Astrocyte (in vitro differentiated cells and primary cell): Measurements from ENCODE around the gene METTL16. TPM values are rescaled to one million over a fixed set of nuclear protein-coding genes. Genes with fewer than 3 reads are reported as not detected.
A peak's percentile ranks its signal among the peaks of the same experiment; 100 is the strongest.

ENCODE experiments used
- DNase-seq: peaks from one replicate; pipeline ENCODE4 v3.0.0-alpha.2; 2010; ENCODE audit warnings: low read depth
- FAIRE-seq: peaks from 2 replicates; lab custom pipeline; 2011; peaks lifted over from hg19 to GRCh38; lab: Jason Lieb, UNC
- H2AFZ ChIP-seq: 2 replicates; pipeline ENCODE4 v1.6.0; 2012; ENCODE audit warnings: low read depth, low read length, inconsistent platforms
- H3K27ac ChIP-seq: 2 replicates; pipeline ENCODE4 v1.5.1; 2011; ENCODE audit warnings: low read depth, low read length, inconsistent platforms
- H3K27me3 ChIP-seq: 2 replicates; pipeline ENCODE4 v1.6.0; 2011; ENCODE audit warnings: low read length, inconsistent platforms; ENCODE audit not compliant: insufficient read depth
- H3K36me3 ChIP-seq: 2 replicates; pipeline ENCODE4 v1.5.1; 2011; ENCODE audit warnings: low read length, inconsistent platforms; ENCODE audit not compliant: insufficient read depth
- H3K4me1 ChIP-seq: 2 replicates; pipeline ENCODE4 v1.5.1; 2011; ENCODE audit warnings: low read length, inconsistent platforms; ENCODE audit not compliant: insufficient read depth
- H3K4me2 ChIP-seq: 2 replicates; pipeline ENCODE4 v1.6.0; 2012; ENCODE audit warnings: low read length, inconsistent platforms
- H3K4me3 ChIP-seq: 2 replicates; pipeline ENCODE4 v1.5.1; 2011; ENCODE audit warnings: low read depth, mild to moderate bottlenecking, low read length, inconsistent platforms; ENCODE audit not compliant: insufficient read depth
- H3K79me2 ChIP-seq: 2 replicates; pipeline ENCODE4 v1.6.0; 2012; ENCODE audit warnings: mild to moderate bottlenecking, low read length, inconsistent platforms; ENCODE audit not compliant: insufficient read depth
- H3K9ac ChIP-seq: 2 replicates; pipeline ENCODE4 v1.6.0; 2012; ENCODE audit warnings: mild to moderate bottlenecking, low read length, inconsistent platforms
- H3K9me3 ChIP-seq: 2 replicates; pipeline ENCODE4 v1.5.1; 2012; ENCODE audit warnings: low read depth, mild to moderate bottlenecking, low read length, inconsistent platforms; ENCODE audit not compliant: insufficient read depth
- H4K20me1 ChIP-seq: 2 replicates; pipeline ENCODE4 v1.6.0; 2012; ENCODE audit warnings: low read length, inconsistent platforms; ENCODE audit not compliant: insufficient read depth
- H3K27ac Mint-ChIP-seq: one replicate; pipeline ENCODE4 v1.8.0; 2021; ENCODE audit warnings: mild to moderate bottlenecking, mixed read lengths; ENCODE audit not compliant: unreplicated experiment
- H3K27me3 Mint-ChIP-seq: one replicate; pipeline ENCODE4 v1.8.0; 2021; ENCODE audit warnings: low read depth, mixed read lengths; ENCODE audit not compliant: unreplicated experiment
- H3K36me3 Mint-ChIP-seq: one replicate; pipeline ENCODE4 v1.8.0; 2021; ENCODE audit warnings: low read depth, mixed read lengths; ENCODE audit not compliant: unreplicated experiment
- H3K4me1 Mint-ChIP-seq: one replicate; pipeline ENCODE4 v1.8.0; 2021; ENCODE audit warnings: low read depth, mixed read lengths; ENCODE audit not compliant: unreplicated experiment
- H3K4me3 Mint-ChIP-seq: one replicate; pipeline ENCODE4 v1.8.0; 2021; ENCODE audit warnings: mild to moderate bottlenecking, moderate library complexity, mixed read lengths; ENCODE audit not compliant: unreplicated experiment
- H3K9me3 Mint-ChIP-seq: one replicate; pipeline ENCODE4 v1.8.0; 2021; ENCODE audit warnings: mild to moderate bottlenecking, mixed read lengths; ENCODE audit not compliant: unreplicated experiment
- EZH2 ChIP-seq: IDR thresholded peaks from 2 replicates; pipeline ENCODE4 v1.6.1; 2012; ENCODE audit warnings: mild to moderate bottlenecking, low read length, inconsistent platforms; ENCODE audit not compliant: insufficient read depth
- total RNA-seq: library from RNA; stranded (reverse); gene quantifications from 2 replicates; pipeline ENCODE4 v1.2.1, GENCODE V29; 2021
- TF ChIP-seq, protein P1 (sequence below): IDR thresholded peaks from 2 replicates; pipeline ENCODE4 v1.5.1; 2011; ENCODE audit warnings: low read depth, mild to moderate bottlenecking, inconsistent platforms, low read length, moderate library complexity; ENCODE audit not compliant: insufficient read depth

Gene METTL16
- total RNA-seq, 1 donor from 2014 or later = 28.4 TPM

DNA sequence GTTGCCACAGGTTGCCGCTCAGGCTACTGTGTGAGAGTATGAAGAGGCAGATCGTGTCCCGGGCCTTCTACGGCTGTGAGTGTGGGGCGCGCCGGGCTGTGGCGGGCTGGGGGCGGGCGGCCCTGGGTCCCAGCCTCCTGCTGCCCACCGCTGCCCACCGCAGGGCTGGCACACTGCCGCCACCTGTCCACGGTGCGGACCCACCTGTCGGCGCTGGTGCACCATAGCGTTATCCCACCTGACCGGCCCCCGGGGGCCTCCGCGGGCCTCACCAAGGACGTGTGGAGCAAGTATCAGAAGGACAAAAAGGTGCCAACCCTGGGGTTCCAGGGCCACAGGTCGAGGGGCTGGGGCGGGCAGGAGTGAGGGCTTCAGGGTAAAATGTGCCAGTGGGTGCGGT, 139.5 kb downstream of the METTL16 start:
- Histone ChIP-seq H2AFZ (no peak overlapping the region), H3K27me3 (no peaks in the 10 kb centered on the region), H3K4me2 (no peak overlapping the region), H3K4me3 (no peak overlapping the region), H3K9ac (no peak overlapping the region), H3K4me1 (no peaks in the 10 kb centered on the region), H3K36me3 (peaks cover 5% of the 10 kb centered on the region), H3K9me3 (no peaks in the 10 kb centered on the region), H3K79me2 (no peaks in the 10 kb centered on the region), H4K20me1 (peaks cover 15% of the 10 kb centered on the region), H3K27ac (no peak overlapping the region)
- DNase-seq (no peak), FAIRE-seq (no peak)
- Mint-ChIP-seq H3K9me3 (no peaks in the 10 kb centered on the region), H3K36me3 (peaks cover 10% of the 10 kb centered on the region), H3K27me3 (no peaks in the 10 kb centered on the region), H3K4me1 (peaks cover 2% of the 10 kb centered on the region), H3K4me3 (no peak overlapping the region), H3K27ac (no peak overlapping the region)
- no peak for TF ChIP-seq EZH2
- TF ChIP-seq, protein P1, sequence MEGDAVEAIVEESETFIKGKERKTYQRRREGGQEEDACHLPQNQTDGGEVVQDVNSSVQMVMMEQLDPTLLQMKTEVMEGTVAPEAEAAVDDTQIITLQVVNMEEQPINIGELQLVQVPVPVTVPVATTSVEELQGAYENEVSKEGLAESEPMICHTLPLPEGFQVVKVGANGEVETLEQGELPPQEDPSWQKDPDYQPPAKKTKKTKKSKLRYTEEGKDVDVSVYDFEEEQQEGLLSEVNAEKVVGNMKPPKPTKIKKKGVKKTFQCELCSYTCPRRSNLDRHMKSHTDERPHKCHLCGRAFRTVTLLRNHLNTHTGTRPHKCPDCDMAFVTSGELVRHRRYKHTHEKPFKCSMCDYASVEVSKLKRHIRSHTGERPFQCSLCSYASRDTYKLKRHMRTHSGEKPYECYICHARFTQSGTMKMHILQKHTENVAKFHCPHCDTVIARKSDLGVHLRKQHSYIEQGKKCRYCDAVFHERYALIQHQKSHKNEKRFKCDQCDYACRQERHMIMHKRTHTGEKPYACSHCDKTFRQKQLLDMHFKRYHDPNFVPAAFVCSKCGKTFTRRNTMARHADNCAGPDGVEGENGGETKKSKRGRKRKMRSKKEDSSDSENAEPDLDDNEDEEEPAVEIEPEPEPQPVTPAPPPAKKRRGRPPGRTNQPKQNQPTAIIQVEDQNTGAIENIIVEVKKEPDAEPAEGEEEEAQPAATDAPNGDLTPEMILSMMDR = no peak

DNA sequence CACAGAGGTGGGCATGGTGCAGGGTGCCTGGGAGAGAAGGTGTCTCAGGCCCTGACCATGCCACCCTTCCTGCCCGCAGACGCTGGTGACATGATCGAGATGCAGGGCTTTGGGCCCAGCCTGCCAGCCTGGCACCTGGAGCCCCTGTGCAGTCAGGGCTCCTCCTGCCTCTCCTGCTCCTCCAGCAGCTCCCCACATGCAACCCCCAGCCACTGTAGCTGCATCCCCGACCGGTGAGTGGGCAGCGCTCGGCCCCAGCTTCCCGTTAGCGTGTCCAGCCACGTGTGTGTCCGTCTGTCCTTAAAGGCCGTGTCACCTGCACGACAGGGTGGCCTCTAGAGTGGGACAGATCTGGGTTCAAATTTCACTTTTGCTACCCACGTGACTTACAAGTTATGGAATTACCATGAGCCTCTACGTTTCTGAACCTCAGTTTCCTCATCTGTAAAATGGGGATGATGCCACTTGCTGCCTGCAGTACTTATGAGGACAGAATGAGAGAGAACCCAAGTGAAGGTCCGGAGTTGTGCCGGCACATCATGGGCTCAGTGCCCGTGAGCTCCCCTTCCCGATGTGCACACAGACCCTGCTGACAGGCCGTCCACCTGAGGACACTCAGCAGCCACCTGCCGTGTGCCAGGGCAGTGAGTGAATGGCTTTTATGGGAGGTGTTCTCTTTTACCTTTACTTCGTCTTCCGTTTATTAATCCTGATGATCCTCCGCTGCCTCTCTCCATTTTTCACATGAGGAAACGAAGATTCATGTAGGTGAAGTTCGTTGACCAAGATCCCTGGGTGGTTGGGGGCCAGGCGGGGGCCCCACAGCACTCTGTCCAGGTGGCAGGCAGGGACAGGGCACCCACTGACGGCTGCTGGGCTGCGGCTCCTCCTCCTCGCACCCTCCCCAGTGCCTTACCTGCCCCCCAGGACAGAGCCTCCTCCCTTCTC, 140.2 kb downstream of the METTL16 start:
- no peak overlapping the region for H3K4me2 ChIP-seq
- H2AFZ ChIP-seq = no peak overlapping the region
- no peaks in the 10 kb centered on the region for H3K79me2 ChIP-seq
- TF ChIP-seq, protein P1 = no peak
- TF ChIP-seq EZH2 = no peak
- H3K27me3 Mint-ChIP-seq = no peaks in the 10 kb centered on the region
- peaks cover 21% of the 10 kb centered on the region for H4K20me1 ChIP-seq
- peaks cover 2% of the 10 kb centered on the region for H3K36me3 ChIP-seq
- no peak overlapping the region for H3K9ac ChIP-seq
- H3K4me1 ChIP-seq = no peaks in the 10 kb centered on the region
- no peak overlapping the region for H3K27ac Mint-ChIP-seq
- H3K9me3 Mint-ChIP-seq = no peaks in the 10 kb centered on the region
- FAIRE-seq = no peak
- H3K27ac ChIP-seq = no peak overlapping the region
- no peak overlapping the region for H3K4me3 ChIP-seq
- no peak overlapping the region for H3K4me3 Mint-ChIP-seq
- no peaks in the 10 kb centered on the region for H3K27me3 ChIP-seq
- no peak for DNase-seq
- no peaks in the 10 kb centered on the region for H3K9me3 ChIP-seq
- peaks cover 2% of the 10 kb centered on the region for H3K4me1 Mint-ChIP-seq
- H3K36me3 Mint-ChIP-seq = peaks cover 16% of the 10 kb centered on the region

DNA sequence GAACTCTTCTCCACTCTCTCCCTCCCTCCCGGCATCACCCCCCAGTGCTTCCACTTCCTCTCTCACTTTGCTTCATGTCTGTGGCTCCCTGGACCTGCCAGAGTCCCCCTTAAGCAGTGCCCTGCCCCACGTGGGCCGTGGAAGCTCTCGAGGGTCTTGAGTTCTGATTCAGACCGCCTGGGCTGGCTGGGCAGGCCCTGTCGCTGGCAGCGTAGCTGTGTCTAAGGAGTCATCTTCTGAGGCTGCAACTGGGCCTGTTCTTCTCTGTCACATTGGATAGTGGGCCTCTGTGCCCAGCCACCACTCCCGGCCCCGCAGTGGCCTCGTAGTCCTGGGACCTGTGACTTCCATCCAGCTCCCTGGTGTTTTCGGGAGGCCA, 141.5 kb downstream of the METTL16 start:
- Histone ChIP-seq H3K27ac (no peak overlapping the region), H4K20me1 (peaks cover 25% of the 10 kb centered on the region), H3K9ac (no peak overlapping the region), H3K36me3 (peaks cover 2% of the 10 kb centered on the region), H3K4me1 (no peaks in the 10 kb centered on the region), H3K79me2 (no peaks in the 10 kb centered on the region), H3K9me3 (no peaks in the 10 kb centered on the region), H3K4me2 (no peak overlapping the region), H3K27me3 (no peaks in the 10 kb centered on the region), H3K4me3 (no peak overlapping the region), H2AFZ (no peak overlapping the region)
- H3K27me3 Mint-ChIP-seq = no peaks in the 10 kb centered on the region
- TF ChIP-seq, protein P1 = no peak
- no peak for TF ChIP-seq EZH2
- FAIRE-seq = no peak
- H3K4me3 Mint-ChIP-seq = no peak overlapping the region
- H3K27ac Mint-ChIP-seq = peak overlapping the region; percentile 53
- no peaks in the 10 kb centered on the region for H3K9me3 Mint-ChIP-seq
- no peak for DNase-seq
- H3K4me1 Mint-ChIP-seq = peaks cover 2% of the 10 kb centered on the region
- H3K36me3 Mint-ChIP-seq = peaks cover 14% of the 10 kb centered on the region
